HG03039 (cell line): ENCODE results near the gene CAMKMT.

ENCODE experiments used
- ATAC-seq: cut with Tn5 transposase; IDR thresholded peaks from one replicate; pipeline ENCODE4 v1.9.1; 2021; ENCODE audit warnings: mild to moderate bottlenecking, moderate library complexity; ENCODE audit not compliant: unreplicated experiment

The CAMKMT gene

DNA sequence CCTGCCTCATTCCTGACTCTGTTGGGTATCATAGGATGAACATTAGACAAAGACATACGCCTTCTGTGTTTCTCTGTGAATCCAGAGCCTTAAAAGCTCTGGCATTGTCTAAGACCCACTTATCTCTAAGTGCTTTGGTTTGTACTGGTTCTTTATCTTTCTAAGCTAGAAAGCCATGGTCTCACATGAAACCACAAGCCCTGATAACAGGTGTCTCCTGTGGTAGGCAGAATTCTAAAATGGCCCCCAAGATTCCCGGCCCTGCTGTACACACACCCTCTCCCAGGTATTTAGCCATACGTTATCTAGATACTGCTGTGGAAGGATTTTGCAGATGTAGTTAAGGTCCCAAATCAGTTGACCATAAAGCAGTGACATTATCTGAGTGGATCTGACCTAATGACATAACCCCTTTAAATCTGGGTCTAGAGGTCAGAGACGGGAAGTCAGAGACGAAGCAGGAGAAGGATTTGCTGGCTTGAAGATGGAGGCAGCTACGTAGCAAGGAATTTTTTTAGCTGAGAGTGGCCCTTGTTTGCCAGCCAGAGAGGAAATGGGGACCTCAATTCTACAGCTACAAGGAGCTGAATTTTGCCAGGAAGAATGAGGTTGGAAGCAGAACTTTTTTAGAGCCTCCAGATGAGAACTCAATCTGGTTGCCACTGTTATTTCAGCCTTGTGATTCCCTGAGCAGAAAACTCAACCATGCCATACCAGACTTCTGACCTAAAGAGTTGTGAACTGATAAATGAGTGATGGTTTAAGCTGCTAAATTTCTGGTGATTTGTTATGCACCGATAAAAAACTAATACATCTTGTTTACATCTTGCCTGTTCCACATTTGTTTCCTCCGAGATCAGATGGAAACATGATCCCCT is 186.7 kb downstream of the CAMKMT start:
- no peak for ATAC-seq

DNA sequence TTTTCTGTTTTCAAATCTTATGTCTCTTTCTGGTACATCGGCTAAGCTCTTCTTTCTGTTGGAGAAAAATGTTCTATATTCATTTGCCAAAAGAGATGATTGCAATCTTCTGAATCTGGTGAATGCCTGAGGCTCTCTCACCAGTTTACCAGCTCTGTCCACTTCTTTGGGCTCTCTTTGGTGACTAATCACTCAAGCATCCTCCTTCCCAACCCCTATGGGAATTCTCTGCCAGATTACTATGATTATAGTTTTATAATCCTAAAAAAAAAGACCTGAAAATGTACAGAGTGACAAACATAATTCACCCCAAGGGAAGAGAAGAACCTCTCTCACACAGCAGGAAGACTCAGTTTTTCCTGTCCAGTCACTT is 187.3 kb downstream of the CAMKMT start:
- ATAC-seq, result no peak

DNA sequence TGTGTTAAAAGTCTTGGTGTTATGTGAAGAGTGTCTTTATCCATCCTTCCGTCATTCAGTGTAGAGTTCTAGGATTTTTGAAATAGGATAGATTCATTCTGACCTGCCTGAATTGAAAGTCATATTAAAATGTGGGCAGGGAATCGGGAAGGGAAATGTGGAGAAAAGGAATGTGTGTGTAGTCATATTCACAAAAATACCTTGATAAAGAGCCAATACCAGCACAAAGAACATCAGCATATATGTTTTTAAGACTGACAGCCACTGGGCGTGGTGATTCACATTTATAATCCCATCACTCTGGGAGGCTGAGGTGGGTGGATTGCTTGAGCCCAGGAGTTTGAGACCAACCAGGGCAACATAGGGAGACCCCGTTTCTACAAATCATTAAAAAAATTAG is 188.1 kb downstream of the CAMKMT start:
- ATAC-seq, result no peak

DNA sequence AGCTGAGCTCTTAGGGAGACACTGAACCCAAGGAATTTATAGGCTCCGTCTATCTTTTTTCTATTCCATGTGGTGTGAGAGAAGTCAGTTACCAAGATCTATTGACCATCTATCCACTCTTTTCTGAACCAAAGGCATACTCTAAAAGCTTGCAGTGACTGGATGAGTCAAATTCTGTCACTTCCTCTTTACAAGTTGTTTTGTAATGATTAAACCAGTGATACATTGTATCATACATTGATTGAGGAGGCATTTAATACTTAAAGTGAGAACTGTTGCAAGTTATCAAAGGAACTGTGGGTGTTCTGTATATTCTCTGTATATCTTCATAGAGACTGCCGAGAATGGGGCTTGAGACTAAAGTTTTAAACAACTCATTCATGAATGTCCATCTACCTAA is 188.8 kb downstream of the CAMKMT start:
- no peak for ATAC-seq

- no peak for ATAC-seq
Observed at GRCh38 chr2:44551497-44551896, 189.8 kb downstream of the CAMKMT start.

GRCh38 chr2:44553456-44553855 is 191.7 kb downstream of the CAMKMT start:
- no peak for ATAC-seq

DNA sequence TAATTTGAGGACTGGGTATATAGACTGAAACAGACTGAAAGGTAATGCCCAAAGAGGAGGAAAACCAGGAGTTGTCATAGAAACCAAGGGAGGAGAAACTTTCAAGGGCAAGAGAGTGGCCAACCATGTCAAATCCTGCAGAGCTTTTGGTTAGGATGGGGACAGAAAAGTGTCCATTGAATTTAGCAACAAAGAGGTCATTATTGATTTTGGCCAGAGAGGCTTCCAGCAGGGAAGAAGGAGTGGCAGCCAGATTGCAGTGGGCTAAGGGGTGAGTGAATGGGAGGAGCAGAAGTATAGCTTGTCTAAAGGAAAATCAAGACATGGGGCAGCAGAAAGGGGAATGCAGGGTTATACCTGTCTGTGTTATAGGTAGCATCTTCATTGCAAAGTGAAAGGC is 194.0 kb downstream of the CAMKMT start:
- no peak for ATAC-seq

DNA sequence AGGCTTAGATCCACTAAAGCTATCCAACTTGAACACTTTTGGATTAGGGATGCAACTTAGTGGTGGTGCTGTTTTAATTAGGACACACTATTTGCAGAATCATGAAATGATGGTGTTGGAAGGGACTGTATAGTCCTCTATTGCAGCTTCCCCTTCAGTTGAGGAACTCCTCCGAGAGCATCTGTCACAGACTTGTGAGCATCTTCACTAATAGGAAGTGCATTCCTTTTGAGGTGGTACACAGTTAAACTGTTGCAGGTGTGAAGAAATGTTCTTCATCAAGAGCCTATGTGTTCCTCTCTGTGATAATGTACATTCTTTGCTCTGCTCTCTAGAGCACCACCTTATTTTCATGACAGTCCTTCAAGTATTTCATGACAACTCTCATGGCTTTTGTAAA is 197.4 kb downstream of the CAMKMT start:
- no peak for ATAC-seq

DNA sequence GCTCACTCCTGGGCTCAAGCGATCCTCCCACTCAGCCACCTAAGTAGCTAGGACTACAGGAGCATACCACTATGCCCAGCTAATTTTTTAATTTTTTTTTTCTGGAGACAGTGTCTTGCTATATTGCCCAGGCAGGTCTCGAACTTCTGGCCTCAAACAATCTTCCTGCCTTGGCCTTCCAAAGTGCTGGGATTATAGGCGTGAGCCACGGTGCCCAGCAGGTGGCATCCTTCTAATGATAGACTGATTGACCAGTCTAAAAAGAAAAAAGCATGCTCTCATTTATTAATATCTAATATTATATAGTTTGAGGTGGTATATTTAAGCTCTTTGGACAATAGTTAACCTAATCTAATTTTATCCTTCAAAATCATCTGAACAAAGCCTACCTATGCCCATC is 198.6 kb downstream of the CAMKMT start:
- no peak for ATAC-seq

DNA sequence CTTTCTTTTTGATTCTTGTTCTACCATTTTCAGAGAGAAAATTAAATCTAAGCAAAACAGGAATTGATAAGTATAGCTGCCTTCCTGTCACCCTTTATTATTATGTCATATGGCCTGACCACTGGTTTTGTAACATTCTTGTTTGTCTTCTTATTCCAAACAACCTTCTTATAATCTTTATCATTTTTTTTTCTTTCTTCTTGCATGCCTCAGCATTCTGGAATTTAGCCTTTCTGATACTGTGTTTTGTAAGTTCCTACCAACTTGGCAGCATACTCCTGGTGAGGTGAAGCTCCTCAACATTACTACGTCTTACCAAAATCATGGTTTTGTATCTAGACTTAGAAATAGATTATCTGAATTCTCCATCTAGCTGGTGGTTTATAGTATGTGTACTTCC is 199.2 kb downstream of the CAMKMT start:
- no peak for ATAC-seq

DNA sequence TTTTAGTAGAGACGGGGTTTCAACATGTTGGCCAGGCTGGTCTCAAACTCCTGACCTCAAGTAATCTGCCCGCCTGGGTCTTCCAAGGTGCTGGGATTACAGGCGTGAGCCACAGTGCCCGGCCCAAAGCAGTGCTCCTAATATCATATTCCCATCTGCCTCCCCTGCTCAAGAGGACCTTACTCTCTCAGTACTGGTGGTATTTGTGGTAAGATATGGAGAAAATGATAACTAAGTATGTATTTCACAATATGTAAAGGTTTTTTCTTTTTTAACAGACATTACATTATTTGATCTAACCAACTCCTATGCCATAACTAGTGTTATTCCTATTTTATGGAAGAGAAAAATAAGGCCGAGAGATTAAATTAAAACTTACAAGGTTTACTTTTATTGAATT is 201.0 kb downstream of the CAMKMT start:
- ATAC-seq, result no peak

- ATAC-seq, result no peak
Observed at GRCh38 chr2:44564752-44565151, 203.0 kb downstream of the CAMKMT start.

DNA sequence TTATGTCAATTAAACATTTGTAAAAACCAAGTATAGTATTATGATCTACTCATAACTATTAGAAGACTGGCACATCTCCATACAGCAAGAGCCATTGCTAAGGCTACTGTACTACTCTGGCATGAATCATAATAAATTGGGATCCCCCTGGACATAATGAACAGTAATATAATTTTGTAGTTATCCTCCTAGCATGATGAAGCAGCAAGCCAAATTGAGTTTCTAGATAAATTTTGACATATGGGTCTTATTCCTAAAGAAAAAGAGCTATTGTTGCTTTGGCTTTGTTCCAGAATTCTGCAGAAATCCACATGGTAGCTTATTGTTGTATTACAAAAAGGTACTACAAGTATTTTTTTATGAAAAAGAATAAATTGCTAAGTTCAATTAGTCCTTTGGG is 204.3 kb downstream of the CAMKMT start:
- ATAC-seq, result no peak

DNA sequence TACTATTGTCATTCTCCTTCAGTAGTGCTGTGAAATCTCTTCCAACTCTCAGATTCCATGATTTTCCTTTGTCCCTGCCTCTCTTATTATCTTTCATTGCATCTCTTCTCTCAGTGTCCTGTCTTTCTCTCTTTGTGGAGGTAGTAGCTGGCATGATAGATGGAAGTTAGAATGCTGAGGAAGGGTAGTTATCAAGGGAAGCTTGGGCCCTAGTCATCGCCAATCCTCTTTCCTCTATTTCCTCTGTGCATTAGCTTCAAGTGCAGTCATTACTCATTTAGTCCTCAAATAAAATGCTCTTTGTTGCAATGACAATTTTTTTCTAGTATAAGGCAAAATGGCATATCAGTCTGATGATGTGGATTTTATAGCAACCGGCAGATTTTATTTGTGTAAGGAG is 207.7 kb downstream of the CAMKMT start:
- ATAC-seq, result no peak

- ATAC-seq, result no peak
Observed at GRCh38 chr2:44570271-44570670, 208.5 kb downstream of the CAMKMT start.

DNA sequence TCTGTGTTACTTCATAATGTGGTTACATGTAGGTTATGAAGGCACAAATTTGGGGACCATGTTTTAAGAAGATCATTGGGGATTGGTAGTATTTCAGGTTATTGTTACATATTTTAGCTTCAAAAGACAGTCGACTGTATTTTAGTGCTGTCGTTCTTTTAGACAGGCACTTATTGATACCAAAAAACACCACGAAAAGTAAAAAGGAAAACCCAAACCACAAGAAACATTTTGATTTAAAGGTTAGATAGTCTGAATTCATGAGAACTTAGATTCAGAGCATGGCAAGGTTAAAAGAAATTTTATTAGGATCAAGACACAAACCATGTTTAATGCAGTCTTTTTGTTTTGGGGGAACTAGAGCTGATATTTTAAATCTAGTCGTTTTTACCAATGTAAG is 209.0 kb downstream of the CAMKMT start:
- ATAC-seq, result no peak

DNA sequence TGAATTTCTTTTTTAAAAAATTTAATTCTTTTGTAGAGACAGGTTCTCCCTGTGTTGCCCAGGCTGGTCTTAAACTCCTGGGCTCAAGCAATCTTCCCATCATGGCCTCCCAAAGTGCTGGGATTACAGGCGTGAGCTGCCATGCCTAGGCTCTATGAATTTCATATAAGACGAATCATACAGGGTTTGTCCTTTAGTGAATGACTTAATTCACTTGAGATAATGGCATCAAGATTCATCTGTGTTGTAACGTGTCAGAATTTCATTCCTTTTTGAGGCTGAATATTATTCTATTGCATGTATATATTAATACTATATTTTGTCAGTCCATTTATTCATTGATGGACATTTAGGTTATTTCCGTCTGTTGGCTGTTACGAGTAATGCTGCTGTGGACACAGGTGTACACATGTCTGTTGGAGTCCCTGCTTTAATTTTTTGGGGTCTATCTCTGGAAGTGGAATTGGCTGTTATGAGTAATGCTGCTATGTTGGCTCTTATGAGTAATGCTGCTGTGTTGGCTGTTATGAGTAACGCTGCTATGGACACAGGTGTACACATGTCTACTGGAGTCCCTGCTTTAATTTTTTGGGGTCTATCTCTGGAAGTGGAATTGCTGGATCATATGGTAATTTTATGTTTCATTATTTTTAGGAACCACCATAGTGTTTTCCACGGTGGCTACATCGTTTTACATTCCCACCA is 210.6 kb downstream of the CAMKMT start:
- ATAC-seq, result no peak

DNA sequence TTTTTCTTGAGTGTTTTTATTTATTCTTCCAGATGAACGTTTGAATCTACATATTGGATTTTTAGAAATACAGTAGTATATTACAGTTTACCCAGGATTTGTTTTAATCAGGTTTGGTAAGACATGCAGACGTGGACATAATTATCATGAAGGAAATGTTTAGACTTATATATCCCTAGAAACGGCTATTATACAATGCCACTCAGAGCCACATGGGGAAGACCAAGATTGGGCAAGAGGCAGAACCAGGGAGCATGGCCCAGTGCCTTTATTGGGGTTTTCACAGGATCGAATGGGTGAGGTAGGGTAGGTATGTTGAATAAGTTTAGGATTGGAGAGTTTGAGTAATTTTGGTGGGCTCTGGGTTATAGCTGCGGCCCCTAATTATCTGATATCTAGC is 212.2 kb downstream of the CAMKMT start:
- ATAC-seq, result no peak

DNA sequence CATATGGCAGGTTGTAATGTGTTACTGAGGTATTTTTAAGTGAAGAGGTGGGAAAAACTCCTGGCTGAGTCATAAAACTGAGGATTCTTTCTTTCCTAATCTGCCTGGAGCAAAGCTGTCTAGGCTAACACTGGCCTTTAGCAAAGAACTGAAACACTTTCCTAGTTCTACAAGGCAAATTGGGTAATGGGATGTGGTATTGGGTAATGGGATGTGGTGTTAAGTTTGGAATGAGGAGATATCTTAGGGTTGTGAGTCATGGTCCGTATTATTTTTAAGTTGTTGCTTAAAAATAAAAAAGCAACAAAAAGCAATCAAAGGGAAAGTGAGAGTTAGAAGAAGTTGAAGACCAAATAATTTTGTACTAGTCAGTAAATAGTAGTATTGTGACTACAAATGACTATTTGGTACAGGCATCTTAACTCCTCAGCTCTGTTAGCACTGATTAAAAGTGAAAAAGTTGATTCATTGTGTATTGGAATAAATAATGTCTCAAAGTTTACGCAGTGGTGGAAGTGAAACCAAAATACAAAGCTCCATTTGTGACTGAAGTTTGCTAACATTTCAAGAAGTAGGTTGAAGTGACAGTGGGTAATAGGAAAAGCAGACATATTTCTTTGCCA is 216.8 kb downstream of the CAMKMT start:
- peak; percentile 60 for ATAC-seq

DNA sequence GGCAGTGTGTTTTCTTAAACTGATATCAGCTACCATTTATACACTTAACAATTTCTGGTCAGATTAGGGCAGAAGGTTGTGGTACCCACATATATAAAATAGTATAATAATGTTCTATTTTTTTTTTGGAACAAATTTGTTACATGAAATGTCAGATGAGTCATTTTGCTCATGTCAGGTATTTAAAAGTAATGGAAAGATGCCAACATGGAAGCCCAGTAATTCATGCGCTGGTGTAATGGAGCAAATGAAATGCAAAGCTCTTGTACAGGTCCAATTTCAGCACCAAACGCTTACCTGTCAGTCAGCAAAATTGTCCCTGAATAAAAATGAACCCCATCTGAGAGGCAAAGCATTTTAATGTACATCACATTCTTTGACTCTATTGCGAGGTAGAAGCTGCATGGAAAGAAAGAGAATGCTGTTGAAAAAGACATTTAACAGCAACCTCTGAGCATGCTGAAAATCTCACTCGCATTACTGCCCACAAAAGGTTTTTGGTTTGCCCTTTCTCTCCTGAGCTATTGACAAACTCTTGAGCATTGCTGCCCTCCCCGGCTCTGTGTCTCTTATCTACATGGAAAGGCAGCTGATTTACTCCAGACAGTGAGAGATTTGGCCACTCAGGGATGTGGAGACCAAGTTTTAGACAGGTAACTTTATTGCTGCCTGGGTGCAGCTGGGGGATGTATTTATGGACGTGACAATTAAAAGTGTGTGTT is 217.5 kb downstream of the CAMKMT start:
- no peak for ATAC-seq

GRCh38 chr2:44579837-44580230 is 218.1 kb downstream of the CAMKMT start:
- ATAC-seq, result no peak
